ENCODE data around the gene UBR1. TPM values are rescaled to one million over a fixed set of nuclear protein-coding genes. Genes with fewer than 3 reads are reported as not detected.

UBR1 gene
- total RNA-seq, 2 donors from 2014 or later: 21.4 to 26.2 TPM

GRCh38 chr15:43093026-43093425 is 12.8 kb downstream of the UBR1 start:
- DNase-seq: no peak
- no peak overlapping the region for H3K27ac ChIP-seq
- no peaks in the 10 kb centered on the region for H3K4me1 ChIP-seq
- H3K27me3 ChIP-seq: no peaks in the 10 kb centered on the region
- H3K9me3 ChIP-seq: no peaks in the 10 kb centered on the region
- H3K9ac ChIP-seq (ENCODE audit: low read depth in 2 of 2, low read length in 2 of 2): no peak overlapping the region
- no peak for TF ChIP-seq CTCF (IDR thresholded peaks at IDR 0.05)
- H3K36me3 ChIP-seq: no peaks in the 10 kb centered on the region
- H3K4me3 ChIP-seq: no peak overlapping the region
- intact Hi-C loops (cut with DNase I): no loop called here

GRCh38 chr15:43091859-43092258 is 14.0 kb downstream of the UBR1 start:
- no peak for TF ChIP-seq CTCF (IDR thresholded peaks at IDR 0.05)
- H3K4me1 ChIP-seq: no peaks in the 10 kb centered on the region
- no peak overlapping the region for H3K4me3 ChIP-seq
- H3K9me3 ChIP-seq: no peaks in the 10 kb centered on the region
- H3K27me3 ChIP-seq: no peaks in the 10 kb centered on the region
- DNase-seq: no peak
- H3K9ac ChIP-seq (ENCODE audit: low read depth in 2 of 2, low read length in 2 of 2): no peak overlapping the region
- no peak overlapping the region for H3K27ac ChIP-seq
- H3K36me3 ChIP-seq: no peaks in the 10 kb centered on the region
- intact Hi-C loops (cut with DNase I): no loop called here

- Histone ChIP-seq H3K27me3 (no peaks in the 10 kb centered on the region), H3K4me1 (no peaks in the 10 kb centered on the region), H3K9ac (ENCODE audit: low read depth in 2 of 2, low read length in 2 of 2) (no peak overlapping the region), H3K36me3 (no peaks in the 10 kb centered on the region), H3K4me3 (no peak overlapping the region), H3K9me3 (no peaks in the 10 kb centered on the region), H3K27ac (no peak overlapping the region)
- TF ChIP-seq CTCF (IDR thresholded peaks at IDR 0.05): no peak
- no peak for DNase-seq
- intact Hi-C loops (cut with DNase I): no loop called here
Observed at GRCh38 chr15:43086551-43086950, 19.3 kb downstream of the UBR1 start.

GRCh38 chr15:43085921-43086320 is 19.9 kb downstream of the UBR1 start:
- no peak overlapping the region for H3K9ac ChIP-seq (ENCODE audit: low read depth in 2 of 2, low read length in 2 of 2)
- no peak overlapping the region for H3K4me3 ChIP-seq
- TF ChIP-seq CTCF (IDR thresholded peaks at IDR 0.05): no peak
- no peaks in the 10 kb centered on the region for H3K27me3 ChIP-seq
- H3K27ac ChIP-seq: no peak overlapping the region
- no peaks in the 10 kb centered on the region for H3K9me3 ChIP-seq
- intact Hi-C loops (cut with DNase I): no loop called here
- no peaks in the 10 kb centered on the region for H3K4me1 ChIP-seq
- no peak for DNase-seq
- H3K36me3 ChIP-seq: no peaks in the 10 kb centered on the region

GRCh38 chr15:43082509-43082908 is 23.3 kb downstream of the UBR1 start:
- no peak for TF ChIP-seq CTCF (IDR thresholded peaks at IDR 0.05)

GRCh38 chr15:43081283-43081682 is 24.6 kb downstream of the UBR1 start:
- Histone ChIP-seq H3K27me3 (no peaks in the 10 kb centered on the region), H3K4me1 (no peaks in the 10 kb centered on the region), H3K36me3 (no peaks in the 10 kb centered on the region), H3K9ac (ENCODE audit: low read depth in 2 of 2, low read length in 2 of 2) (no peak overlapping the region), H3K9me3 (no peaks in the 10 kb centered on the region), H3K4me3 (no peak overlapping the region), H3K27ac (no peak overlapping the region)
- TF ChIP-seq CTCF (IDR thresholded peaks at IDR 0.05): no peak
- no peak for DNase-seq
- intact Hi-C loops (cut with DNase I): no loop called here

More at GRCh38 chr15:43082509-43082908, 23.3 kb downstream of the UBR1 start:
- Histone ChIP-seq H3K4me1 (no peaks in the 10 kb centered on the region), H3K27ac (no peak overlapping the region), H3K27me3 (no peaks in the 10 kb centered on the region), H3K36me3 (no peaks in the 10 kb centered on the region), H3K4me3 (no peak overlapping the region), H3K9ac (ENCODE audit: low read depth in 2 of 2, low read length in 2 of 2) (no peak overlapping the region), H3K9me3 (no peaks in the 10 kb centered on the region)
- intact Hi-C loops (cut with DNase I): no loop called here
- no peak for DNase-seq

All from colonic mucosa (tissue), 4 donors.